BJ (cell line): ENCODE results near the gene SLC45A2. TPM values are rescaled to one million over a fixed set of nuclear protein-coding genes. Genes with fewer than 3 reads are reported as not detected.

Experiments
- CTCF ChIA-PET: fragments of 350-600 bp; formaldehyde crosslinking; extraction: SDS; loops from one replicate; lab custom pipeline; 2021; ENCODE audit warnings: antibody characterized with exemption, inconsistent platforms; lab: Yijun Ruan, JAX
- POLR2A ChIA-PET: fragments of 300-600 bp; sonication (Branson Sonifier 250); formaldehyde crosslinking; extraction: SDS; loops from one replicate; lab custom pipeline; 2021; ENCODE audit warnings: antibody characterized with exemption; lab: Charles Lee
- DNase-seq: peaks from one replicate; pipeline ENCODE4 v3.0.0-alpha.2; 2011; ENCODE audit warnings: low read depth
- H3K27me3 ChIP-seq: 2 replicates; pipeline ENCODE4 v1.6.0; 2011; ENCODE audit warnings: low read length; ENCODE audit not compliant: control insufficient read depth, insufficient read depth
- H3K36me3 ChIP-seq: 2 replicates; pipeline ENCODE4 v1.5.1; 2011; ENCODE audit warnings: low read length; ENCODE audit not compliant: control insufficient read depth, insufficient read depth
- H3K4me3 ChIP-seq: 2 replicates; pipeline ENCODE4 v1.5.1; 2011; ENCODE audit warnings: low read depth, mild to moderate bottlenecking, control low read depth, low read length
- polyA plus RNA-seq: library from polyadenylated mRNA; depleted of rRNA; stranded (reverse); fragments of >200 nt; gene quantifications from 2 replicates; pipeline ENCODE4 v1.2.3, GENCODE V29; 2011
- TF ChIP-seq, protein P1 (sequence below): IDR thresholded peaks from 2 replicates; pipeline ENCODE4 v1.5.1; 2011; ENCODE audit warnings: low read depth, mild to moderate bottlenecking, control low read depth, inconsistent platforms, low read length, moderate library complexity; ENCODE audit not compliant: insufficient read depth

The SLC45A2 gene
- polyA plus RNA-seq, 1 experiment = not detected

DNA sequence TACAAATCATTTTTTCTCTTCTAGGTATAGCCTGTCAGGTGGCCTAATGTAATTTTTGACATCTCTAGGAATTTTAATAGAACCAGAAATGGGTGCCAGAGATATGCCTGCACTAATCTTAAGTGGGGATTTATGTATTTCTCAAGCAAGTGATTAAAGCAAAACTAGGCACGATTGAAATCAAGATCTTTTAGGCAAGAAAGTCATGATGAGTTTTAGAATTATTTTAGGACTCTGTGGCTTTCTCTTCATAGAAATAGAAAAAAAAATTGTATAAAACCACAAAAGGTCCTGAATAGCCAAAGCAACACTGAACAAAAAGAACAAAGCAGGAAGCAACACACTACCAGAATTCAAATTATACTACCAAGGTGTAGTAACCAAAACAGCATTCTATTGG, 24.3 kb upstream of the SLC45A2 start:
- no peak for DNase-seq
- ChIA-PET CTCF (interaction anchor here (0.9 kb wide), 1 partner anchor 12 kb away, joined by 4 read pairs; no protein-coding TSS in a partner anchor), POLR2A (no interaction called here)
- Histone ChIP-seq H3K36me3 (no peaks in the 10 kb centered on the region), H3K27me3 (no peaks in the 10 kb centered on the region), H3K4me3 (peak overlapping the region; percentile 59)
- TF ChIP-seq, protein P1, sequence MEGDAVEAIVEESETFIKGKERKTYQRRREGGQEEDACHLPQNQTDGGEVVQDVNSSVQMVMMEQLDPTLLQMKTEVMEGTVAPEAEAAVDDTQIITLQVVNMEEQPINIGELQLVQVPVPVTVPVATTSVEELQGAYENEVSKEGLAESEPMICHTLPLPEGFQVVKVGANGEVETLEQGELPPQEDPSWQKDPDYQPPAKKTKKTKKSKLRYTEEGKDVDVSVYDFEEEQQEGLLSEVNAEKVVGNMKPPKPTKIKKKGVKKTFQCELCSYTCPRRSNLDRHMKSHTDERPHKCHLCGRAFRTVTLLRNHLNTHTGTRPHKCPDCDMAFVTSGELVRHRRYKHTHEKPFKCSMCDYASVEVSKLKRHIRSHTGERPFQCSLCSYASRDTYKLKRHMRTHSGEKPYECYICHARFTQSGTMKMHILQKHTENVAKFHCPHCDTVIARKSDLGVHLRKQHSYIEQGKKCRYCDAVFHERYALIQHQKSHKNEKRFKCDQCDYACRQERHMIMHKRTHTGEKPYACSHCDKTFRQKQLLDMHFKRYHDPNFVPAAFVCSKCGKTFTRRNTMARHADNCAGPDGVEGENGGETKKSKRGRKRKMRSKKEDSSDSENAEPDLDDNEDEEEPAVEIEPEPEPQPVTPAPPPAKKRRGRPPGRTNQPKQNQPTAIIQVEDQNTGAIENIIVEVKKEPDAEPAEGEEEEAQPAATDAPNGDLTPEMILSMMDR = no peak

DNA sequence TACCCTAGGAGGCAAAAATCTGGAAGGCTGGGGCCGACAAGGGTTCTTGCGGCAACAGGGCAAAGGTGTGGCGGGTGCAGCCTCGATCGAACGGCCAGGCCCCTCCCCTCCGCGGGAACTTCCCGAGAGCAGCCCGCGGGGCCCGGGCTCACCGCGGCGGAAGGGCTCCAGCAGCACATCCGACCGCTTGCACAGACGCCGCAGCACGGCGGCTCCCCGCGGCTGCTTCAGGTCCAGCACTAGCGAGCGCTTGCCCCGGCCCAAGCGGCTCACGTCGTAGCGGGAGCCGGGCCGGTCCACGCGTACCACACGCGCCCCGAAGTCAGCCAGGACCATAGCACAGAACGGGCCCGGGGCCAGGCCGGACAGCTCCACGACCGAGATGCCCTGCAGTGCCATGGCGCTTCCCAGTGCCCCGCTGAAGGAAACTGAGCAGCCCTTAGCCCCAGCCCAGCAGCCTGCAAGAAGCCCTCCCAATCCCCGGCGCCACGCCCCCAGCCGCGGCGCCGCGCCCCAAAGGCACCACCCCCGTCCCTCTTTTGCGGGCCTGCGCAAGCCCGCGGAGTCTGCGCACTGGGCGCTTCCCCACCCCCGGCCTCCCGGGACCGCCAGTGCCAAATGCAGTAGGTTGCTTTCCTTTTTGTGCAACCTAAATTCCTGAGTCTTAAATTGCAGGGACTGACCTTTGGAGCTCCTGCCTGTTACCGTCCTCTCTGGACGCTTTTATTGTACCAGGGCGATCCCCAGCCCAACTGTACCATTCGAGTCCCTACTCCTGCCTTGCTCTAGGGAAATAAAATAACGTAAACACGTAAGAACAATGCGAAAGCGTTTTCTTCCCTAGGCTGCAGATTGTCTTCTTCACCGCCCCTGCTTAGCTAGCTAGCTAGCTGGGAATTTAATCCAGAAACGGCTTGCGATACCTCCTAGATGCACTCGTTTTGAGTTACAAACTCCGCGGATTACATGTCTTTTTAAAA, 23.4 kb upstream of the SLC45A2 start, which contains the start of gene AMACR:
Gene AMACR (minus strand): TSS at position 430 of the 980 bp plus-strand sequence. CDS start 31 bp downstream, at position 399.
- H3K27me3 ChIP-seq = no peaks in the 10 kb centered on the region
- TF ChIP-seq, protein P1 = 0 out of 2 replicates have a peak, but pooled peaks have one; percentile 1
- ChIA-PET POLR2A (interaction anchor here (0.5 to 0.7 kb wide), 3 partner anchors 564 to 896 kb away, joined by 3 to 9 read pairs (median 6); no protein-coding TSS in a partner anchor), CTCF (interaction anchor here (0.6 to 0.9 kb wide), 2 partner anchors 11 to 612 kb away, joined by 3 to 4 read pairs; no protein-coding TSS in a partner anchor)
- peaks cover 1% of the 10 kb centered on the region; the same call in 1 of the 2 replicates for H3K36me3 ChIP-seq
- DNase-seq = peak; percentile 85
- peak within 1 kb of the TSS; percentile 59 for H3K4me3 ChIP-seq

DNA sequence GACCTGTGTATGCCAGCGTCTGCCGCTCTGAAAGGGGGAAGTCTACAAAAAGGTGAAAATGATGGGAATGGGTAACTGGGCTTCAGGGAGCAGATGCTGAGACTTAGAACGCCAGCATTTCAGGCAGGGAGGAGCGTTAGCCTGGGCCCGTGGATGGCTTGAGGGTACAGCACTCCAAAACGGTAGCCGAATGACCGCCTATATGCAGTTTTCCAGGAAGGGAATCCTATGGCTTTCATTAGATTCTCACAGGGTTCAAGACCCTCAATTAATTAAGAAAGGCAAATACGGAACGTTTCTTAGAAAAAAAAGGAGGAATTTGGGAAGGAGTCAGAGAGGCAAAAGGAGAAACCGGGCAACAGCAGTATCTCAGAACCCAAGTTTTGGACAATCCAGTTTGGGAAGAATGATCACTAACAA, 22.7 kb upstream of the SLC45A2 start:
- DNase-seq = no peak
- Histone ChIP-seq H3K4me3 (peak overlapping the region; percentile 59), H3K27me3 (no peaks in the 10 kb centered on the region), H3K36me3 (peaks cover 2% of the 10 kb centered on the region; the same call in 1 of the 2 replicates)
- POLR2A ChIA-PET = interaction anchor here (0.6 kb wide), 1 partner anchor 572 kb away, joined by 6 read pairs; no protein-coding TSS in a partner anchor
- TF ChIP-seq, protein P1 = no peak
- CTCF ChIA-PET = interaction anchor here (0.8 kb wide), 1 partner anchor 10 kb away, joined by 3 read pairs; no protein-coding TSS in a partner anchor

DNA sequence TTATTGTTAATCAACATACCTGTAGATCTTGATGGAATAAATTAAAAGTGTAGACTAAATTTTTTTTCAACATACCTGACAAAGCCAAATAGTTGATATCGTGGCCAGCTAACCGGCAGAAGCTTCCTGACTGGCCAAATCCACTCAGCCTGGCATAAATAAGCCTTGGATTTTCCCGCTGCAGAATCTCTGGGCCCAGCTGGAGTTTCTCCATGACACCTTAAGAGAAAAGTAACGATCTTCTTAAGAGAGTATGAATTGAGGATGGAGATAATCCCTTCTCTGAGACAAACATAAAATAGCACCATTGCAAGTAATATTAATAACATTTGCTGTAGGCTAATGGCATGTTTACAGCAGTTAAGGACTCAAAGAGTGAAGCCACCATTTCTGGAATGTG, 21.2 kb upstream of the SLC45A2 start:
- no peak for DNase-seq
- no peaks in the 10 kb centered on the region for H3K27me3 ChIP-seq
- TF ChIP-seq, protein P1 = no peak
- peaks cover 2% of the 10 kb centered on the region; the same call in 1 of the 2 replicates for H3K36me3 ChIP-seq
- ChIA-PET CTCF (interaction anchor here (1.0 to 1.1 kb wide), 2 partner anchors 9 to 461 kb away, joined by 4 read pairs; no protein-coding TSS in a partner anchor), POLR2A (no interaction called here)
- no peak overlapping the region for H3K4me3 ChIP-seq
